AG10803 (cell line): ENCODE results near the gene TRIM24.
A peak's percentile ranks its signal among the peaks of the same experiment; 100 is the strongest.

Experiments
- DNase-seq: peaks from one replicate; pipeline ENCODE4 v3.0.0; 2010; ENCODE audit warnings: low read depth
- H3K4me3 ChIP-seq: 2 replicates; pipeline ENCODE4 v1.5.1; 2011; ENCODE audit warnings: mild to moderate bottlenecking, low read length, control low read depth
- TF ChIP-seq, protein P1 (sequence below): conservative IDR thresholded peaks from 2 replicates; pipeline ENCODE4 v1.5.1; 2011; ENCODE audit warnings: mild to moderate bottlenecking, low read length, control low read depth, inconsistent platforms

TRIM24 gene

DNA sequence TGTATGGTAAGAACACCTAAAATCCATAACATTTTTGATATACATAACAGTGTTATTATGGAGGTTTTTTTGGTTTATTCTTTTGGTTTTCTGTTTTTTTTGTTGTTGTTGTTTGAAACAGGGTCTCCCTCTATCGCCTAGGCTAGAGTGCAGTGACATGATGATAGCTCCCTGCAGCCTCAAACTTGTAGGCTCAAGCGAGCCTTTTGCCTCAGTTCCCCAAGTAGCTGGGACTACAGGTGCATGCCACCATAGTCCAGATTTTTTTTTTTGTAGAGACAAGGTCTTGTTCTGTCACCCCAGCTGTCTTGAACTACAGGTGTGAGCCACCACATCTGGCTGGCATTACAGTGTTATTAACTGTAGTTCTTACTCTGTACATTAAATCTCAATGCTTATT, 83.7 kb downstream of the TRIM24 start:
- DNase-seq, result no peak
- TF ChIP-seq, protein P1, sequence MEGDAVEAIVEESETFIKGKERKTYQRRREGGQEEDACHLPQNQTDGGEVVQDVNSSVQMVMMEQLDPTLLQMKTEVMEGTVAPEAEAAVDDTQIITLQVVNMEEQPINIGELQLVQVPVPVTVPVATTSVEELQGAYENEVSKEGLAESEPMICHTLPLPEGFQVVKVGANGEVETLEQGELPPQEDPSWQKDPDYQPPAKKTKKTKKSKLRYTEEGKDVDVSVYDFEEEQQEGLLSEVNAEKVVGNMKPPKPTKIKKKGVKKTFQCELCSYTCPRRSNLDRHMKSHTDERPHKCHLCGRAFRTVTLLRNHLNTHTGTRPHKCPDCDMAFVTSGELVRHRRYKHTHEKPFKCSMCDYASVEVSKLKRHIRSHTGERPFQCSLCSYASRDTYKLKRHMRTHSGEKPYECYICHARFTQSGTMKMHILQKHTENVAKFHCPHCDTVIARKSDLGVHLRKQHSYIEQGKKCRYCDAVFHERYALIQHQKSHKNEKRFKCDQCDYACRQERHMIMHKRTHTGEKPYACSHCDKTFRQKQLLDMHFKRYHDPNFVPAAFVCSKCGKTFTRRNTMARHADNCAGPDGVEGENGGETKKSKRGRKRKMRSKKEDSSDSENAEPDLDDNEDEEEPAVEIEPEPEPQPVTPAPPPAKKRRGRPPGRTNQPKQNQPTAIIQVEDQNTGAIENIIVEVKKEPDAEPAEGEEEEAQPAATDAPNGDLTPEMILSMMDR, result no peak

DNA sequence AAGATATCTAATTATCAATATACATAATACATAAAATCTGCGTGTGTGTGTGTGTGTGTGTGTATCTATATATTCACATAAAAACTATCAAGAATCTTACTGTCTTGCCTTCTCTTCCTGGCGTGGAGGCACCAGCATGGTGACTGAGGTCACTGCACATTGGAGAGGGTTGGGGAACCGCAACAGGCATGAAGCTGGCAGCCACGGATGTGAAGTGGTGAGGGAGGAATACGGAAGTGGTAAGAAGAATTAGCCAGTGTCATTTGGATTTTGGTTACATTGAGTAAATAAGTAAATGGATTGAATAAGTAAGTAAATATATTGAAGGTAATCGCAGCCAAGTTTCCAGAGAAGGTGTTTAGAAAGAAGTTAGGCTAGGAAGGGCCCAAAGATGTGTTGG, 85.1 kb downstream of the TRIM24 start:
- no peak for DNase-seq
- H3K4me3 ChIP-seq, result no peak overlapping the region
- TF ChIP-seq, protein P1, result no peak

More for the DNA sequence above, 83.7 kb downstream of the TRIM24 start:
- H3K4me3 ChIP-seq, result no peak overlapping the region

DNA sequence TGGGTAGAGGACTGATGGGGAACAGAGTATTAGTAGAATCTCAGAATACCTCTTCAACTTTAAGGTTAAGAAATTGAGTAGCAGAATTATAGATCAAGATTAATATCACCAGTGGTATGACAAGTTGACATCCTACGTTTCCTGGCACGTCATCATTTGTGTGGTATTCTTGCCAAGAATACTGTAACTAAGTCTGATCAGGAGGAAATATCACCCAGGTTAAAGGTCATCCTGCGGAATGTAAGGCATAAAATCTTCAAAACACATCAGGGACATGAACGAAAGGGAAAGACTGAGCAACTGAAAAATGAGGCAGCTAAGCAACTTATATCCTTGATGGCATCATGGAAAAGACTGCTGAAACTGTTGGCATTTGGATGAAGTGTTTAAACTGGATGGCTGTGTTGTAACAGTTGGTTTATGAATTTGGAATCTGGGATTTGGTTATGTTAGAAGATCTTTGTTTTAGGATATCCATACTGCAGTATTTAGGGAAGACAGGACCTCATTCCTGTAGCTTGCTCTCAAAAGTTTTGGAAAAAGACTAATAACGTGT, 86.1 kb downstream of the TRIM24 start:
- TF ChIP-seq, protein P1, result no peak
- DNase-seq, result no peak
- H3K4me3 ChIP-seq, result no peak overlapping the region

DNA sequence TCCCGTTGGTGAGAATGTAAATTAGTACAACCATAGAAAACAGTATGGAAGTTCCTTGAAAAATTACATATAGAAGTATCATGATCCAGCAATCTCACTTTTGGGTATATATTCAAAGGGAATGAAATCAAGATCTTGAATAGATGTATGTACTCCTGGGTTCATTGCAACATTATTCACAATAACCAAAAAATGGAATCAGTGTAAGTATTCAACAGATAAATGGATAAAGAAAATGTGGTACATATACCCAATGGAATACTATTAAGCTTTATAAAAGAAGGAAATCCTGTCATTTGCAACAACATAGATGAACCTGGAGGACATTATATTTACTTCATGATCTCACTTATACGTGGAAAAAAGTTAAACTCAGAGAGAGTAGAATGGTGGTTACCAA, 86.8 kb downstream of the TRIM24 start:
- H3K4me3 ChIP-seq, result no peak overlapping the region
- TF ChIP-seq, protein P1, result no peak
- DNase-seq, result no peak

DNA sequence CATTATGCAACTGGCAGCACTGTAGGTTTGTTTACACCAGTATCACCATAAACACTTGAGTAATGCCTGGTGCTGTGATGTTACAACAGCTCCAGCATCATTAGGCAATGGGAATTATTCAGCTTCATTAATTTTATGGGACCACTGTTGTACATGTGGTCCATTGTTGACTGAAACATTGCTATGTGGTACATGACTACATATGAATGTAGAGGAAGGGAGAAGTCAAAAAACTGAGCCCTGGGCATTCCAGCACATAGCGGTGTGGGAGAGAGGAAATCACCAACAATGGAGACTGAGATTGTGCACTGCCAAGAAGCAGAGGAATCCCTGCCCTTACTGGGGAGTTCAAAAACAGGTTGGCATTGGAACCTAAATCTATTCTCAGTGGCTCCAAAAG, 89.0 kb downstream of the TRIM24 start:
- H3K4me3 ChIP-seq, result no peak overlapping the region
- DNase-seq, result peak; percentile 6
- TF ChIP-seq, protein P1, result no peak

DNA sequence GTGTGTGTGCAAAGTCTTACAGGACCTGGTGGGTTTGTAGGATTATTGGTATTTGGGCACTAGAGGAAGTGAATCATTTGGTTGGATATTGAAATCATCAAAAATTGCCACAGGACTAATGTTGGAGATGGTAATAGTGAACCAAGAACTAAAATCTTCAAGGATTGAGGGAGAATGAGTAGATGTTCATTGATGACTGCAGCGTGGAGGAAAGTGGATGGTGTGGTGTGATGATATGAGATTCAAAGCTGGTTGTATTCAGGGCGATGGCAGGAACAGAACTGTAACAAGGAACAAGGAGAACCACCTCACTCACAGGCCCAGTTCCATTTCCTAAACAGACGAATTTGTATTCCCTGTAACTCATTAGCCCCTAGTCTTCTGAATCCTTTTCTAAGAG, 90.3 kb downstream of the TRIM24 start:
- TF ChIP-seq, protein P1, result no peak
- no peak overlapping the region for H3K4me3 ChIP-seq
- DNase-seq, result no peak

DNA sequence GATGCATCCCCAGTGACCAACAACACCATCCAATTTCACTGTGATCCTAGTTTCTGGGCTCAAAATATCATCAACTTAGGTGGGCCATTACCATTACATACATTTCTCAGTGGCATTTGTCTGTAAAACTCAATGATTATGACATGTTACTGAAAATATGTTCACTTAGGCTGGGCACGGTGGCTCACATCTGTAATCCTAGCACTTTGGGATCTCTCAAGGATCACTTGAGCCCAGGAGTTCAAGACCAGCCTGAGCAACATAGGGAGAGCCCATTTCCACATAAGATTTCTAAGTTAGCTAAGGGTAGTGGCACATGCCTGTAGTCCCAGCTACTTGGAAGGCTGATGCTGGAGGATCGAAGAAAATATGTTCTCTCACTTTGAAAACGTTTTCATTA, 91.0 kb downstream of the TRIM24 start:
- TF ChIP-seq, protein P1, result no peak
- DNase-seq, result no peak
- no peak overlapping the region for H3K4me3 ChIP-seq
